GM12878 (cell line): Measurements from ENCODE around the gene KIF12. TPM values are rescaled to one million over a fixed set of nuclear protein-coding genes. Genes with fewer than 3 reads are reported as not detected.

Source experiments
- ATAC-seq: fragments of 200-7000 bp; cut with Tn5 transposase; 3 replicates; pipeline ENCODE4 v1.9.1; 2020; ENCODE audit warnings: mild to moderate bottlenecking, moderate library complexity
- BruUV-seq: library from RNA; stranded (reverse); fragments of 400-500 nt; replicated peaks from 2 replicates; lab custom pipeline; 2021; lab: Mats Ljungman, UMichigan
- CTCF ChIA-PET: fragments of 300-600 bp; sonication (Branson Sonifier 250); formaldehyde crosslinking; extraction: SDS; loops from one replicate; lab custom pipeline; 2021; ENCODE audit warnings: inconsistent platforms; lab: Yijun Ruan, JAX
- POLR2A ChIA-PET: fragments of 350-600 bp; formaldehyde crosslinking; extraction: SDS; loops from one replicate; lab custom pipeline; 2021; ENCODE audit warnings: inconsistent platforms; lab: Charles Lee
- RAD21 ChIA-PET: fragments of 300-600 bp; sonication (Branson Sonifier 250); formaldehyde crosslinking; loops from one replicate; lab custom pipeline; 2023; ENCODE audit warnings: antibody characterized with exemption; ENCODE audit not compliant: unreplicated experiment; lab: Charles Lee
- SMC1A ChIA-PET: fragments of 300-600 bp; sonication (Branson Sonifier 250); formaldehyde crosslinking; loops from one replicate; lab custom pipeline; 2023; ENCODE audit not compliant: unreplicated experiment, uncharacterized antibody; lab: Charles Lee
- DNase-seq: peaks from one replicate; pipeline ENCODE4 v3.0.0-alpha.2; 2011; ENCODE audit warnings: low read depth, low spot score
- FAIRE-seq: peaks from 3 replicates; lab custom pipeline; 2011; peaks lifted over from hg19 to GRCh38; lab: Jason Lieb, UNC
- H2AFZ ChIP-seq: 2 replicates; pipeline ENCODE4 v1.6.0; 2011; ENCODE audit warnings: low read depth, low read length, control low read depth; ENCODE audit not compliant: control insufficient read depth
- H3K27ac ChIP-seq: 2 replicates; pipeline ENCODE4 v1.5.1; 2011; ENCODE audit warnings: control low read depth; ENCODE audit not compliant: control insufficient read depth, insufficient read depth
- H3K27me3 ChIP-seq, 2 experiments: replicated peaks in 1 of 2; 2 replicates each; pipeline versions ENCODE4 v1.6.0 to v1.6.1; 2011; ENCODE audit warnings: low read length in 1 of 2; ENCODE audit not compliant: control insufficient read depth in 2 of 2, insufficient read depth in 2 of 2
- H3K36me3 ChIP-seq, 2 experiments: 2 replicates each; pipeline ENCODE4 v1.5.1; 2011; ENCODE audit warnings: low read length in 1 of 2; ENCODE audit not compliant: control insufficient read depth in 2 of 2, insufficient read depth in 2 of 2
- H3K4me1 ChIP-seq: 2 replicates; pipeline ENCODE4 v1.6.1; 2011; ENCODE audit warnings: mild to moderate bottlenecking, low read length, moderate library complexity, mixed read lengths; ENCODE audit not compliant: control insufficient read depth, insufficient read depth
- H3K4me2 ChIP-seq: 2 replicates; pipeline ENCODE4 v1.6.0; 2011; ENCODE audit warnings: control low read depth; ENCODE audit not compliant: control insufficient read depth, insufficient read depth
- H3K4me3 ChIP-seq: fragments of 200-600 bp; sonication (generic); 2 replicates; pipeline ENCODE4 v1.5.1; 2016
- H3K79me2 ChIP-seq: 2 replicates; pipeline ENCODE4 v1.6.0; 2011; ENCODE audit warnings: low read length; ENCODE audit not compliant: control insufficient read depth, insufficient read depth
- H3K9ac ChIP-seq: 2 replicates; pipeline ENCODE4 v1.8.0; 2011; ENCODE audit warnings: low read length, control low read depth, mixed read lengths; ENCODE audit not compliant: control insufficient read depth, insufficient read depth
- H3K9me3 ChIP-seq: replicated peaks from 3 replicates; pipeline ENCODE4 v1.5.1; 2011; ENCODE audit warnings: mild to moderate bottlenecking, low read length; ENCODE audit not compliant: control insufficient read depth, insufficient read depth
- H4K20me1 ChIP-seq: 2 replicates; pipeline ENCODE4 v1.6.0; 2011; ENCODE audit not compliant: control insufficient read depth, insufficient read depth
- BCL11A ChIP-seq: IDR thresholded peaks from 2 replicates; pipeline ENCODE4 v1.6.1; 2011; ENCODE audit warnings: low read depth, low read length
- CEBPB ChIP-seq, 2 experiments: fragments of 150-350 bp in 1 of 2; IDR thresholded peaks; 2 replicates each; pipeline ENCODE4 v1.6.1; 2012 to 2014; ENCODE audit warnings: low read depth in 2 of 2, low read length in 2 of 2, borderline replicate concordance in 1 of 2, inconsistent platforms in 1 of 2
- EZH2 ChIP-seq: IDR thresholded peaks from 2 replicates; pipeline ENCODE4 v1.6.1; 2012; ENCODE audit warnings: low read depth, mild to moderate bottlenecking, control low read depth, inconsistent platforms, low read length, borderline replicate concordance; ENCODE audit not compliant: control insufficient read depth
- FOXK2 ChIP-seq: fragments of 450-650 bp; IDR thresholded peaks from 2 replicates; pipeline ENCODE4 v1.6.1; 2017; ENCODE audit warnings: mild to moderate bottlenecking, moderate library complexity
- JUND ChIP-seq: IDR thresholded peaks from 2 replicates; pipeline ENCODE4 v1.6.1; 2012; ENCODE audit warnings: low read depth, mild to moderate bottlenecking, low read length, improper control_type of control experiment, moderate library complexity
- PKNOX1 ChIP-seq: fragments of 450-650 bp; IDR thresholded peaks from 2 replicates; pipeline ENCODE4 v1.6.1; 2016; ENCODE audit warnings: mild to moderate bottlenecking
- RB1 ChIP-seq: fragments of 450-650 bp; formaldehyde crosslinking; IDR thresholded peaks from 2 replicates; pipeline ENCODE4 v1.6.1; 2017; ENCODE audit warnings: mild to moderate bottlenecking, borderline replicate concordance
- RUNX3 ChIP-seq: IDR thresholded peaks from 2 replicates; pipeline ENCODE4 v1.6.1; 2012; ENCODE audit warnings: low read length, inconsistent platforms
- STAT1 ChIP-seq: fragments of 450-650 bp; conservative IDR thresholded peaks from 2 replicates; pipeline ENCODE4 v1.6.1; 2014; ENCODE audit warnings: antibody characterized with exemption, mild to moderate bottlenecking
- TARDBP ChIP-seq: IDR thresholded peaks from 2 replicates; pipeline ENCODE4 v1.6.1; 2016; ENCODE audit warnings: borderline replicate concordance
- TBL1XR1 ChIP-seq: IDR thresholded peaks from 2 replicates; pipeline ENCODE4 v1.6.1; 2012; ENCODE audit warnings: low read depth, low read length, improper control_type of control experiment
- WRNIP1 ChIP-seq: IDR thresholded peaks from 2 replicates; pipeline ENCODE4 v1.6.1; 2011; ENCODE audit warnings: low read depth, low read length, improper control_type of control experiment, borderline replicate concordance
- YBX1 ChIP-seq: fragments of 450-650 bp; IDR thresholded peaks from 2 replicates; pipeline ENCODE4 v1.6.1; 2016; ENCODE audit warnings: antibody characterized with exemption
- YY1 ChIP-seq: IDR thresholded peaks from 2 replicates; pipeline ENCODE4 v1.6.1; 2011; ENCODE audit warnings: low read depth, mild to moderate bottlenecking, low read length
- ZNF217 ChIP-seq: fragments of 450-650 bp; IDR thresholded peaks from 2 replicates; pipeline ENCODE4 v1.6.1; 2017; ENCODE audit warnings: antibody characterized with exemption, mild to moderate bottlenecking
- ZNF24 ChIP-seq: fragments of 450-650 bp; IDR thresholded peaks from 2 replicates; pipeline ENCODE4 v1.6.1; 2017; ENCODE audit warnings: antibody characterized with exemption, mild to moderate bottlenecking
- ZSCAN29 ChIP-seq: fragments of 450-650 bp; IDR thresholded peaks from 2 replicates; pipeline ENCODE4 v1.6.1; 2017; ENCODE audit warnings: mild to moderate bottlenecking, moderate library complexity
- WGBS: methylation state at CpG from one replicate; pipeline ENCODE4 v1.1.6; 2016; ENCODE audit warnings: low lambda C conversion rate; ENCODE audit not compliant: insufficient replicate concordance, insufficient coverage; ENCODE audit errors: missing lambda C conversion rate; 5-methylcytosine and 5-hydroxymethylcytosine counted together
- in situ Hi-C: fragments of 300-500 bp; cut with MboI; formaldehyde crosslinking; loops from 9 replicates; pipeline ENCODE4 v1.14.3; 2018; ENCODE audit warnings: mixed read lengths
- intact Hi-C: fragments of 100-400 bp; cut with micrococcal nuclease; formaldehyde crosslinking; loops from one replicate; pipeline ENCODE4 v1.14.2; 2022; ENCODE audit not compliant: unreplicated experiment
- polyA plus RNA-seq, 11 experiments: library from polyadenylated mRNA; depleted of rRNA in 4 of 11; unstranded in 6 of 11; stranded (reverse) in 5 of 11; fragments of >200 nt; fragmentation: Nextera tagmentation in 4 of 11; fragmentation: Illumina TruSeq in 1 of 11; extraction: Ambion mirVana in 4 of 11; extraction: Trizol in 1 of 11; gene quantifications; 1 replicate in 1 of 11; 2 replicates in 10 of 11; pipeline versions ENCODE4 v1.2.1 to v1.2.3, GENCODE V29; 2011 to 2016; ENCODE audit warnings: inconsistent platforms in 2 of 11, missing spikeins in 2 of 11, low read depth in 1 of 11
- total RNA-seq, 4 experiments: library from RNA; depleted of rRNA in 3 of 4; stranded (reverse); fragments of >200 nt in 3 of 4; fragmentation: Illumina TruSeq in 1 of 4; extraction: Trizol in 1 of 4; gene quantifications; 2 replicates each; pipeline versions ENCODE4 v1.2.1 to v1.2.3, GENCODE V29; 2013 to 2021
- TF ChIP-seq, protein P1 (sequence below): fragments of 450-650 bp; IDR thresholded peaks from 2 replicates; pipeline ENCODE4 v1.6.1; 2017; ENCODE audit warnings: mild to moderate bottlenecking
- TF ChIP-seq, protein P2 (sequence below): fragments of 450-650 bp; IDR thresholded peaks from 2 replicates; pipeline ENCODE4 v1.6.1; 2017; ENCODE audit warnings: mild to moderate bottlenecking, moderate library complexity

KIF12 gene
- total and polyA plus RNA-seq, 10 of the 15 experiments (the other 5 are each of a cell fraction or from before 2014, with no cell fraction given) = not detected

DNA sequence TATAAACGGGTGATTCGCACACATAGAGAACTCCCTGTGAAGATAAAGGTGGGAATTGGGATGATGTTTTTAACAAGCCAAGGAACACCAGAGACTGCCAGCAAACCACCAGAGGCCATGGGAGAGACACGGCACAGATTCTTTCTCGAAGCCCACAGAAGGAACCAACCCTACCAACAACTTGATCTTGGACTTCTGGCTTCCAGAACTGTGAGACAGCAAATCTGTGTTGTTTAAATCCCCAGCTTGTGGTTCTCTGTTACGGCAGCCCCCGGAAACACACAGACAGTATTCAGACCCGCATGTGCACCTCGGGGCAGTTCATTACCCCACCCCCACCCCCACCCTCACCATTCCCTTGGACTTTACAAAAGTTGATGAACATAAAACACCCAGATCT lies 33.8 kb downstream of the KIF12 start:
- intact Hi-C loops = no loop called here
- 40% methylated on average over 8 of the region's 8 CpGs for WGBS
- no peak overlapping the region for H2AFZ ChIP-seq
- DNase-seq = no peak
- TF ChIP-seq YBX1 = no peak
- TF ChIP-seq ZNF217 = no peak
- no peak for TF ChIP-seq RUNX3
- TF ChIP-seq, protein P1, sequence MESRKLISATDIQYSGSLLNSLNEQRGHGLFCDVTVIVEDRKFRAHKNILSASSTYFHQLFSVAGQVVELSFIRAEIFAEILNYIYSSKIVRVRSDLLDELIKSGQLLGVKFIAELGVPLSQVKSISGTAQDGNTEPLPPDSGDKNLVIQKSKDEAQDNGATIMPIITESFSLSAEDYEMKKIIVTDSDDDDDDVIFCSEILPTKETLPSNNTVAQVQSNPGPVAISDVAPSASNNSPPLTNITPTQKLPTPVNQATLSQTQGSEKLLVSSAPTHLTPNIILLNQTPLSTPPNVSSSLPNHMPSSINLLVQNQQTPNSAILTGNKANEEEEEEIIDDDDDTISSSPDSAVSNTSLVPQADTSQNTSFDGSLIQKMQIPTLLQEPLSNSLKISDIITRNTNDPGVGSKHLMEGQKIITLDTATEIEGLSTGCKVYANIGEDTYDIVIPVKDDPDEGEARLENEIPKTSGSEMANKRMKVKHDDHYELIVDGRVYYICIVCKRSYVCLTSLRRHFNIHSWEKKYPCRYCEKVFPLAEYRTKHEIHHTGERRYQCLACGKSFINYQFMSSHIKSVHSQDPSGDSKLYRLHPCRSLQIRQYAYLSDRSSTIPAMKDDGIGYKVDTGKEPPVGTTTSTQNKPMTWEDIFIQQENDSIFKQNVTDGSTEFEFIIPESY = no peak
- no peak for TF ChIP-seq STAT1
- TF ChIP-seq, protein P2, sequence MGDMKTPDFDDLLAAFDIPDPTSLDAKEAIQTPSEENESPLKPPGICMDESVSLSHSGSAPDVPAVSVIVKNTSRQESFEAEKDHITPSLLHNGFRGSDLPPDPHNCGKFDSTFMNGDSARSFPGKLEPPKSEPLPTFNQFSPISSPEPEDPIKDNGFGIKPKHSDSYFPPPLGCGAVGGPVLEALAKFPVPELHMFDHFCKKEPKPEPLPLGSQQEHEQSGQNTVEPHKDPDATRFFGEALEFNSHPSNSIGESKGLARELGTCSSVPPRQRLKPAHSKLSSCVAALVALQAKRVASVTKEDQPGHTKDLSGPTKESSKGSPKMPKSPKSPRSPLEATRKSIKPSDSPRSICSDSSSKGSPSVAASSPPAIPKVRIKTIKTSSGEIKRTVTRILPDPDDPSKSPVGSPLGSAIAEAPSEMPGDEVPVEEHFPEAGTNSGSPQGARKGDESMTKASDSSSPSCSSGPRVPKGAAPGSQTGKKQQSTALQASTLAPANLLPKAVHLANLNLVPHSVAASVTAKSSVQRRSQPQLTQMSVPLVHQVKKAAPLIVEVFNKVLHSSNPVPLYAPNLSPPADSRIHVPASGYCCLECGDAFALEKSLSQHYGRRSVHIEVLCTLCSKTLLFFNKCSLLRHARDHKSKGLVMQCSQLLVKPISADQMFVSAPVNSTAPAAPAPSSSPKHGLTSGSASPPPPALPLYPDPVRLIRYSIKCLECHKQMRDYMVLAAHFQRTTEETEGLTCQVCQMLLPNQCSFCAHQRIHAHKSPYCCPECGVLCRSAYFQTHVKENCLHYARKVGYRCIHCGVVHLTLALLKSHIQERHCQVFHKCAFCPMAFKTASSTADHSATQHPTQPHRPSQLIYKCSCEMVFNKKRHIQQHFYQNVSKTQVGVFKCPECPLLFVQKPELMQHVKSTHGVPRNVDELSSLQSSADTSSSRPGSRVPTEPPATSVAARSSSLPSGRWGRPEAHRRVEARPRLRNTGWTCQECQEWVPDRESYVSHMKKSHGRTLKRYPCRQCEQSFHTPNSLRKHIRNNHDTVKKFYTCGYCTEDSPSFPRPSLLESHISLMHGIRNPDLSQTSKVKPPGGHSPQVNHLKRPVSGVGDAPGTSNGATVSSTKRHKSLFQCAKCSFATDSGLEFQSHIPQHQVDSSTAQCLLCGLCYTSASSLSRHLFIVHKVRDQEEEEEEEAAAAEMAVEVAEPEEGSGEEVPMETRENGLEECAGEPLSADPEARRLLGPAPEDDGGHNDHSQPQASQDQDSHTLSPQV = no peak
- no peak for TF ChIP-seq ZNF24
- no peak for TF ChIP-seq CEBPB (IDR thresholded peaks at IDR 0.05; ENCODE audit: borderline replicate concordance in 1 of 2, low read depth in 2 of 2, low read length in 2 of 2)
- no peak for TF ChIP-seq ZSCAN29
- TF ChIP-seq EZH2 = no peak
- TF ChIP-seq RB1 = no peak
- TF ChIP-seq JUND = no peak
- TF ChIP-seq TARDBP = no peak
- TF ChIP-seq WRNIP1 = no peak
- no peak for TF ChIP-seq PKNOX1
- TF ChIP-seq FOXK2 = no peak
- no peak for TF ChIP-seq TBL1XR1
- no peak for TF ChIP-seq YY1
- TF ChIP-seq BCL11A = no peak
- H3K4me3 ChIP-seq = no peak overlapping the region
- no peak overlapping the region for H3K27ac ChIP-seq
- ChIA-PET SMC1A (no interaction called here), CTCF (no interaction called here), POLR2A (no interaction called here), RAD21 (no interaction called here)
- H3K4me1 ChIP-seq = no peaks in the 10 kb centered on the region
- no peak for FAIRE-seq
- in situ Hi-C loops = no loop called here
- H3K9me3 ChIP-seq = no peaks in the 10 kb centered on the region
- H3K79me2 ChIP-seq = no peaks in the 10 kb centered on the region
- no peak overlapping the region for H3K4me2 ChIP-seq
- ATAC-seq = no peak
- no TSS peak for BruUV-seq
- no peaks in the 10 kb centered on the region for H3K27me3 ChIP-seq
- no peaks in the 10 kb centered on the region for H4K20me1 ChIP-seq
- H3K9ac ChIP-seq = no peak overlapping the region
- no peaks in the 10 kb centered on the region for H3K36me3 ChIP-seq
